HepG2 (cell line): Measurements from ENCODE around the gene BRCA2. TPM values are rescaled to one million over a fixed set of nuclear protein-coding genes. Genes with fewer than 3 reads are reported as not detected.

Source experiments
- ATAC-seq: fragments of 200-7000 bp; cut with Tn5 transposase; 3 replicates; pipeline ENCODE4 v1.9.1; 2020; ENCODE audit warnings: mild to moderate bottlenecking, moderate library complexity
- BruUV-seq: library from RNA; stranded (reverse); fragments of 400-500 nt; replicated peaks from 2 replicates; lab custom pipeline; 2021; lab: Mats Ljungman, UMichigan
- CTCF ChIA-PET: fragments of 300-600 bp; formaldehyde crosslinking; extraction: SDS; loops from one replicate; lab custom pipeline; 2021; ENCODE audit warnings: low total read pairs, inconsistent platforms, low intra/inter-chr PET ratio; lab: Yijun Ruan, JAX
- POLR2A ChIA-PET: fragments of 350-600 bp; sonication (Branson Sonifier 250); formaldehyde crosslinking; loops from one replicate; lab custom pipeline; 2020; ENCODE audit warnings: antibody characterized with exemption, inconsistent platforms; lab: Yijun Ruan, JAX
- DNase-seq: peaks from one replicate; pipeline ENCODE4 v3.0.0-alpha.2; 2015; ENCODE audit warnings: low spot score
- FAIRE-seq: peaks from 3 replicates; lab custom pipeline; 2011; peaks lifted over from hg19 to GRCh38; lab: Jason Lieb, UNC
- H2AFZ ChIP-seq: one replicate; pipeline ENCODE4 v1.6.1; 2011; ENCODE audit warnings: low read length, inconsistent platforms
- H3K27ac ChIP-seq: fragments of 300-600 bp; 3 replicates; pipeline ENCODE4 v1.8.0; 2011; ENCODE audit warnings: mixed run types, mild to moderate bottlenecking, mixed read lengths, low read length, inconsistent platforms; ENCODE audit not compliant: insufficient read depth; ENCODE audit errors: extremely low read length
- H3K27me3 ChIP-seq, 2 experiments: fragments of 200-600 bp in 1 of 2; 2 replicates in 1 of 2; 3 replicates in 1 of 2; pipeline versions ENCODE4 v1.6.0 to v1.8.0; 2011; ENCODE audit warnings: low read length in 2 of 2, mild to moderate bottlenecking in 2 of 2, moderate library complexity in 2 of 2, inconsistent platforms in 1 of 2; ENCODE audit not compliant: insufficient read depth in 2 of 2, control insufficient read depth in 1 of 2
- H3K36me3 ChIP-seq, 2 experiments: fragments of 200-600 bp in 1 of 2; replicated peaks in 1 of 2; 2 replicates in 1 of 2; 3 replicates in 1 of 2; pipeline versions ENCODE4 v1.5.1 to v1.8.0; 2011; ENCODE audit warnings: low read length in 2 of 2, inconsistent platforms in 1 of 2; ENCODE audit not compliant: insufficient read depth in 2 of 2, control insufficient read depth in 1 of 2
- H3K4me1 ChIP-seq: 2 replicates; pipeline ENCODE4 v1.5.1; 2012; ENCODE audit warnings: low read length, inconsistent platforms; ENCODE audit not compliant: insufficient read depth
- H3K4me2 ChIP-seq: 2 replicates; pipeline ENCODE4 v1.6.0; 2011; ENCODE audit warnings: low read depth, low read length, inconsistent platforms
- H3K4me3 ChIP-seq, 3 experiments: fragments of 200-600 bp in 1 of 3; sonication (generic), shearing (Covaris generic) in 1 of 3; replicated peaks in 1 of 3; 2 replicates each; pipeline ENCODE4 v1.5.1; 2011 to 2016; ENCODE audit warnings: low read length in 3 of 3, inconsistent platforms in 2 of 3, low read depth in 2 of 3, mild to moderate bottlenecking in 2 of 3, control low read depth in 1 of 3, mixed read lengths in 1 of 3; ENCODE audit not compliant: insufficient read depth in 1 of 3
- H3K79me2 ChIP-seq: one replicate; pipeline ENCODE4 v1.6.1; 2011; ENCODE audit warnings: low read length, inconsistent platforms; ENCODE audit not compliant: insufficient read depth
- H3K9ac ChIP-seq: 2 replicates; pipeline ENCODE4 v1.6.0; 2011; ENCODE audit warnings: mild to moderate bottlenecking, low read depth, low read length, inconsistent platforms; ENCODE audit not compliant: insufficient read depth
- H3K9me3 ChIP-seq: 2 replicates; pipeline ENCODE4 v1.5.1; 2012; ENCODE audit warnings: mild to moderate bottlenecking, low read length
- H4K20me1 ChIP-seq: 2 replicates; pipeline ENCODE4 v1.6.0; 2011; ENCODE audit warnings: inconsistent platforms, mild to moderate bottlenecking, low read length, moderate library complexity; ENCODE audit not compliant: insufficient read depth
- CEBPB ChIP-seq: IDR thresholded peaks from 2 replicates; pipeline ENCODE4 v1.6.1; 2011; ENCODE audit warnings: low read depth, low read length, improper control_type of control experiment, borderline replicate concordance
- CREB1 ChIP-seq, 2 experiments: fragments of 450-650 bp in 1 of 2; IDR thresholded peaks; 2 replicates each; pipeline ENCODE4 v1.6.1; 2016 to 2017; ENCODE audit warnings: control low read depth in 1 of 2, mild to moderate bottlenecking in 1 of 2, missing compliant biosample characterization in 1 of 2, missing genetic modification characterization in 1 of 2
- DNMT3B ChIP-seq: conservative IDR thresholded peaks from 2 replicates; pipeline ENCODE4 v1.6.1; 2016; ENCODE audit warnings: missing biosample characterization, control low read depth
- HNF4A ChIP-seq: sonication (generic); formaldehyde crosslinking; IDR thresholded peaks from 2 replicates; pipeline ENCODE4 v1.4.0; 2020; ENCODE audit warnings: missing genetic modification reagents
- IRX3 ChIP-seq: sonication (generic); formaldehyde crosslinking; IDR thresholded peaks from 2 replicates; pipeline ENCODE4 v1.8.1; 2023; ENCODE audit warnings: mild to moderate bottlenecking, low read depth, missing genetic modification reagents, borderline replicate concordance
- KLF12 ChIP-seq: sonication (generic); formaldehyde crosslinking; IDR thresholded peaks from 2 replicates; pipeline ENCODE4 v1.4.0; 2020; ENCODE audit warnings: missing genetic modification reagents, borderline replicate concordance
- MAFK ChIP-seq, 2 experiments: IDR thresholded peaks in 1 of 2; conservative IDR thresholded peaks in 1 of 2; 2 replicates each; pipeline ENCODE4 v1.6.1; 2011; ENCODE audit warnings: improper control_type of control experiment in 2 of 2, low read length in 2 of 2
- PAWR ChIP-seq: sonication (generic); formaldehyde crosslinking; IDR thresholded peaks from 2 replicates; pipeline ENCODE4 v1.4.0; 2020; ENCODE audit warnings: missing genetic modification reagents, mild to moderate bottlenecking, borderline replicate concordance
- RFX3 ChIP-seq: IDR thresholded peaks from 2 replicates; pipeline ENCODE4 v1.6.1; 2016; ENCODE audit warnings: missing biosample characterization, missing genetic modification reagents
- TBP ChIP-seq: sonication (generic); formaldehyde crosslinking; IDR thresholded peaks from 2 replicates; pipeline ENCODE4 v1.5.0; 2020; ENCODE audit warnings: missing genetic modification reagents
- THAP11 ChIP-seq: IDR thresholded peaks from 2 replicates; pipeline ENCODE4 v1.6.1; 2016; ENCODE audit warnings: missing biosample characterization, missing genetic modification reagents
- ZNF430 ChIP-seq: sonication (generic); formaldehyde crosslinking; IDR thresholded peaks from 2 replicates; pipeline ENCODE4 v1.9.0; 2021; ENCODE audit warnings: mild to moderate bottlenecking, missing genetic modification reagents
- ZNF570 ChIP-seq: sonication (generic); formaldehyde crosslinking; IDR thresholded peaks from 2 replicates; pipeline ENCODE4 v1.4.0; 2020; ENCODE audit warnings: mild to moderate bottlenecking, missing genetic modification reagents, borderline replicate concordance
- ZNF703 ChIP-seq: sonication (generic); formaldehyde crosslinking; IDR thresholded peaks from 2 replicates; pipeline ENCODE4 v1.5.1; 2020; ENCODE audit warnings: missing genetic modification reagents, mild to moderate bottlenecking, moderate library complexity, borderline replicate concordance
- WGBS: methylation state at CpG from one replicate; pipeline ENCODE4 v1.1.6; 2017; ENCODE audit warnings: low lambda C conversion rate; 5-methylcytosine and 5-hydroxymethylcytosine counted together
- in situ Hi-C: cut with HindIII; loops from 2 replicates; pipeline ENCODE4 v1.10.0; 2017; ENCODE audit warnings: low pct_unique_long_range_greater_than_20kb; ENCODE audit not compliant: extremely low pct_ligation_motif_present
- intact Hi-C: fragments of 100-400 bp; cut with micrococcal nuclease; formaldehyde crosslinking; loops from one replicate; pipeline ENCODE4 v1.10.0; 2022; ENCODE audit not compliant: unreplicated experiment
- polyA plus RNA-seq, 8 experiments: library from polyadenylated mRNA; depleted of rRNA in 3 of 8; stranded (reverse) in 7 of 8; unstranded in 1 of 8; fragments of >200 nt; fragmentation: Illumina TruSeq in 4 of 8; extraction: Trizol in 4 of 8; gene quantifications; 2 replicates each; pipeline versions ENCODE4 v1.2.1 to v1.2.3, GENCODE V29; 2011 to 2016; ENCODE audit warnings: low read depth in 4 of 8, missing spikeins in 1 of 8, mixed read lengths in 1 of 8; ENCODE audit not compliant: insufficient read depth in 1 of 8
- total RNA-seq, 5 experiments: library from RNA; depleted of rRNA; stranded (reverse); fragments of >200 nt; fragmentation: Illumina TruSeq; extraction: Trizol; gene quantifications; 2 replicates each; pipeline ENCODE4 v1.2.3, GENCODE V29; 2016; ENCODE audit warnings: low read depth in 1 of 5
- TF ChIP-seq, protein P1 (sequence below), 2 experiments: IDR thresholded peaks; 2 replicates each; pipeline ENCODE4 v1.6.1; 2011 to 2012; ENCODE audit warnings: low read length in 2 of 2, borderline replicate concordance in 1 of 2, low read depth in 1 of 2, mild to moderate bottlenecking in 1 of 2, moderate library complexity in 1 of 2
- TF ChIP-seq, protein P2 (sequence below): IDR thresholded peaks from 2 replicates; pipeline ENCODE4 v1.6.1; 2016

Gene BRCA2
- total and polyA plus RNA-seq, 2 of the 13 experiments (the other 11 are each of a cell fraction or from before 2014, with no cell fraction given) = 3.1 to 24.6 TPM

DNA sequence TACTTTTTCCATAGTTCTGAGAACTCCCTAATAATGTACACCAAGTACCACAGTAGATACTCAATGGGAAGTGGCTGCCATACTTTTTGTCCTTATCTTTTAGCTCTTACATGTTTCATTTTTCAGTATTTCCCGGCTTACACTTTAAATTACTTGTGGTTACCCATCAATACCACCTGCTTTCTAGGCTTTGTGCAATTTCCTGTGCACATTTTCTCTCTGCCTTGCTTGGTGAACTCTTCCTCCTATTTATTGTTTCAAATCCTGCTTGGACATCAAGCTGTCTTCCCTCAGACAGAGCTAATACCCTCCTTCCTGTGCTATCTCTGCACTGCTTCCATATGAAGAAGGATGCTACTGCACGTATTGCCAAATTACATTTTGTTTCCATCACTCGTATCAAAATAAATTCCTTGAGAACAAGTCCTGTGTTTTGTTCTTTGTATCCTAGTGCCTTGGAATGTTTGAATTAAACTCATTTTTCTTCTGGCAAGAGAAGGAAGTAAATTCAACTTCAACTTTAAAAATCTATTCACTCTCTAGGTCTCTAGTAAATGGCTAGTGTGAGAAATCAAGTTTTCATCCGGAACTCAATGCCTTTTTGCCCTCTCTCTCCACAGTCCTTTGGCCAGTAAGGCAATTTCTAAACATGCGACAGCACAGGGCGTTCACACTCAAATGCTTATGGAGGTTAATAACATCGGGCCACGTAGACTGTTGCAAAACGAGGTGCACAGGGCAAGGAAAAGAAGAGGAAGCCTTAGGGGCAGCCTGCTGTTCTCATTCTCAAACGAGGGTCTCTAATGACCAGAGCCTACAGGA lies 5.8 kb upstream of the BRCA2 start:
- TF ChIP-seq CREB1 (IDR thresholded peaks at IDR 0.05) (no peak), CREB1 (CRISPR knock-in tag; IDR thresholded peaks at IDR 0.05) (peak; percentile 32; the same call in 1 of the 2 replicates), HNF4A (0 out of 2 replicates have a peak, but pooled peaks have one; percentile 8), PAWR (CRISPR knock-in tag) (no peak), THAP11 (CRISPR knock-in tag) (0 out of 2 replicates have a peak, but pooled peaks have one; percentile 22), ZNF570 (CRISPR knock-in tag) (no peak), RFX3 (CRISPR knock-in tag) (no peak), DNMT3B (0 out of 2 replicates have a peak, but pooled peaks have one; percentile 71), TBP (CRISPR knock-in tag) (no peak), ZNF703 (CRISPR knock-in tag) (no peak), ZNF430 (CRISPR knock-in tag) (no peak), KLF12 (CRISPR knock-in tag) (no peak), IRX3 (CRISPR knock-in tag) (no peak), MAFK (conservative IDR thresholded peaks at IDR 0.05 in 1 of 2, IDR thresholded peaks at IDR 0.05 in 1 of 2; ENCODE audit: low read length in 2 of 2) (0 out of 4 replicates have a peak, but pooled peaks of 1 of the 2 experiments have one; percentile 4), CEBPB (peak; percentile 23; the same call in 1 of the 2 replicates)
- TF ChIP-seq, protein P1, sequence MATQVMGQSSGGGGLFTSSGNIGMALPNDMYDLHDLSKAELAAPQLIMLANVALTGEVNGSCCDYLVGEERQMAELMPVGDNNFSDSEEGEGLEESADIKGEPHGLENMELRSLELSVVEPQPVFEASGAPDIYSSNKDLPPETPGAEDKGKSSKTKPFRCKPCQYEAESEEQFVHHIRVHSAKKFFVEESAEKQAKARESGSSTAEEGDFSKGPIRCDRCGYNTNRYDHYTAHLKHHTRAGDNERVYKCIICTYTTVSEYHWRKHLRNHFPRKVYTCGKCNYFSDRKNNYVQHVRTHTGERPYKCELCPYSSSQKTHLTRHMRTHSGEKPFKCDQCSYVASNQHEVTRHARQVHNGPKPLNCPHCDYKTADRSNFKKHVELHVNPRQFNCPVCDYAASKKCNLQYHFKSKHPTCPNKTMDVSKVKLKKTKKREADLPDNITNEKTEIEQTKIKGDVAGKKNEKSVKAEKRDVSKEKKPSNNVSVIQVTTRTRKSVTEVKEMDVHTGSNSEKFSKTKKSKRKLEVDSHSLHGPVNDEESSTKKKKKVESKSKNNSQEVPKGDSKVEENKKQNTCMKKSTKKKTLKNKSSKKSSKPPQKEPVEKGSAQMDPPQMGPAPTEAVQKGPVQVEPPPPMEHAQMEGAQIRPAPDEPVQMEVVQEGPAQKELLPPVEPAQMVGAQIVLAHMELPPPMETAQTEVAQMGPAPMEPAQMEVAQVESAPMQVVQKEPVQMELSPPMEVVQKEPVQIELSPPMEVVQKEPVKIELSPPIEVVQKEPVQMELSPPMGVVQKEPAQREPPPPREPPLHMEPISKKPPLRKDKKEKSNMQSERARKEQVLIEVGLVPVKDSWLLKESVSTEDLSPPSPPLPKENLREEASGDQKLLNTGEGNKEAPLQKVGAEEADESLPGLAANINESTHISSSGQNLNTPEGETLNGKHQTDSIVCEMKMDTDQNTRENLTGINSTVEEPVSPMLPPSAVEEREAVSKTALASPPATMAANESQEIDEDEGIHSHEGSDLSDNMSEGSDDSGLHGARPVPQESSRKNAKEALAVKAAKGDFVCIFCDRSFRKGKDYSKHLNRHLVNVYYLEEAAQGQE (IDR thresholded peaks at IDR 0.05; ENCODE audit: borderline replicate concordance in 1 of 2, low read depth in 1 of 2, low read length in 2 of 2) = no peak
- TF ChIP-seq, protein P2, sequence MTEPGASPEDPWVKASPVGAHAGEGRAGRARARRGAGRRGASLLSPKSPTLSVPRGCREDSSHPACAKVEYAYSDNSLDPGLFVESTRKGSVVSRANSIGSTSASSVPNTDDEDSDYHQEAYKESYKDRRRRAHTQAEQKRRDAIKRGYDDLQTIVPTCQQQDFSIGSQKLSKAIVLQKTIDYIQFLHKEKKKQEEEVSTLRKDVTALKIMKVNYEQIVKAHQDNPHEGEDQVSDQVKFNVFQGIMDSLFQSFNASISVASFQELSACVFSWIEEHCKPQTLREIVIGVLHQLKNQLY (CRISPR knock-in tag) = no peak
- BruUV-seq = no TSS peak
- DNase-seq (no peak), FAIRE-seq (no peak), ATAC-seq (peak; percentile 84)
- H3K9ac ChIP-seq = peak overlapping the region; percentile 19; the same call in 1 of the 2 replicates
- in situ Hi-C loops (loop anchor here (5.0 kb wide), 2 partner anchors 62 to 292 kb away; no protein-coding TSS in a partner anchor), intact Hi-C loops (loop anchor here (1.0 kb wide), 3 partner anchors 63 to 308 kb away; no protein-coding TSS in a partner anchor)
- H3K4me3 ChIP-seq = peak overlapping the region in 2 of 3 experiments; percentile 41 to 44; a peak in 3 of 6 replicates
- H3K36me3 ChIP-seq = no peaks in the 10 kb centered on the region
- H3K79me2 ChIP-seq = no peaks in the 10 kb centered on the region
- H3K4me2 ChIP-seq = peak overlapping the region; percentile 76
- no peaks in the 10 kb centered on the region for H3K9me3 ChIP-seq
- peak overlapping the region; percentile 19 for H3K27ac ChIP-seq
- CTCF ChIA-PET = interaction anchor here (1.2 to 3.8 kb wide), 5 partner anchors 41 to 400 kb away, joined by 5 to 51 read pairs (median 8); no protein-coding TSS in a partner anchor
- no peaks in the 10 kb centered on the region for H4K20me1 ChIP-seq
- POLR2A ChIA-PET = no interaction called here
- WGBS = 33% methylated on average over 10 of the region's 10 CpGs
- no peaks in the 10 kb centered on the region for H3K27me3 ChIP-seq
- H2AFZ ChIP-seq = peak overlapping the region; percentile 100
- H3K4me1 ChIP-seq = peaks cover 26% of the 10 kb centered on the region
